CD4-positive, CD25-positive, alpha-beta regulatory T cell (primary cell): Measurements from ENCODE around the gene PLEKHA8. TPM values are rescaled to one million over a fixed set of nuclear protein-coding genes. Genes with fewer than 3 reads are reported as not detected.

Experiments
- ATAC-seq, 2 donors: fragments of 150-1000 bp; cut with Tn5 transposase; one replicate each; pipeline ENCODE4 v1.10.0; 2021; ENCODE audit warnings: low read depth in 2 of 2, moderate number of reproducible peaks in 2 of 2, moderate library complexity in 1 of 2
- DNase-seq, 3 donors: peaks; one replicate each; pipeline versions ENCODE4 v3.0.0 to v3.0.0-alpha.2; 2012 to 2022; ENCODE audit warnings: mixed read lengths in 1 of 3
- H3K27ac ChIP-seq: one replicate; pipeline ENCODE4 v1.7.0; 2013; ENCODE audit warnings: mild to moderate bottlenecking, low read length; ENCODE audit not compliant: insufficient read depth, poor library complexity, severe bottlenecking
- H3K27me3 ChIP-seq: one replicate; pipeline ENCODE4 v1.7.0; 2013; ENCODE audit warnings: low read length; ENCODE audit not compliant: control insufficient read depth, insufficient read depth
- H3K36me3 ChIP-seq: one replicate; pipeline ENCODE4 v1.7.0; 2013; ENCODE audit warnings: mild to moderate bottlenecking, low read length, moderate library complexity; ENCODE audit not compliant: control insufficient read depth, insufficient read depth
- H3K4me1 ChIP-seq: 2 replicates; pipeline ENCODE4 v1.7.0; 2013; ENCODE audit warnings: mild to moderate bottlenecking, low read length; ENCODE audit not compliant: insufficient read depth, control insufficient read depth, poor library complexity, severe bottlenecking
- H3K4me3 ChIP-seq: one replicate; pipeline ENCODE4 v1.7.0; 2013; ENCODE audit warnings: low read depth, mild to moderate bottlenecking, low read length, moderate library complexity
- H3K9me3 ChIP-seq, 2 experiments: 1 replicate in 1 of 2; 2 replicates in 1 of 2; pipeline ENCODE4 v1.7.0; 2013; ENCODE audit warnings: low read length in 2 of 2, mild to moderate bottlenecking in 1 of 2, moderate library complexity in 1 of 2; ENCODE audit not compliant: control insufficient read depth in 2 of 2
- H3K27ac Mint-ChIP-seq, 3 donors: one replicate each; pipeline ENCODE4 v1.8.0; 2020 to 2022; ENCODE audit warnings: mild to moderate bottlenecking in 3 of 3, mixed read lengths in 3 of 3, moderate library complexity in 2 of 3
- H3K27me3 Mint-ChIP-seq: one replicate; pipeline ENCODE4 v1.8.0; 2022; ENCODE audit warnings: mild to moderate bottlenecking, mixed read lengths
- H3K36me3 Mint-ChIP-seq: one replicate; pipeline ENCODE4 v1.8.0; 2020; ENCODE audit warnings: mixed read lengths
- H3K4me1 Mint-ChIP-seq, 4 donors: one replicate each; pipeline ENCODE4 v1.8.0; 2020 to 2022; ENCODE audit warnings: mixed read lengths in 4 of 4, mild to moderate bottlenecking in 1 of 4
- H3K4me3 Mint-ChIP-seq, 4 donors: one replicate each; pipeline ENCODE4 v1.8.0; 2020 to 2022; ENCODE audit warnings: mild to moderate bottlenecking in 4 of 4, mixed read lengths in 4 of 4, moderate library complexity in 3 of 4
- H3K9me3 Mint-ChIP-seq, 7 donors: one replicate each; pipeline ENCODE4 v1.8.0; 2020 to 2022; ENCODE audit warnings: mixed read lengths in 7 of 7, mild to moderate bottlenecking in 3 of 7, moderate library complexity in 2 of 7
- polyA plus RNA-seq, 4 donors: library from polyadenylated mRNA; unstranded; fragments of 300-500 nt; fragmentation: Illumina TruSeq; gene quantifications; one replicate each; pipeline ENCODE4 v1.2.3, GENCODE V29; 2021
- total RNA-seq: library from RNA; stranded (reverse); gene quantifications from one replicate; pipeline ENCODE4 v1.2.3, GENCODE V29; 2022

PLEKHA8 gene
- total and polyA plus RNA-seq, 5 donors from 2014 or later, result 3.1 to 15.2 (median 8.0) TPM

- peaks cover 17% of the 10 kb centered on the region for H3K36me3 Mint-ChIP-seq
- H3K27ac ChIP-seq, result peak overlapping the region; percentile 11
Measured at GRCh38 chr7:30148951-30149459, 120.8 kb downstream of the PLEKHA8 start.

GRCh38 chr7:30149640-30150272 lies 121.5 kb downstream of the PLEKHA8 start:
- no peak overlapping the region for H3K27ac ChIP-seq
- ATAC-seq, result no peak

More at GRCh38 chr7:30148951-30149459, 120.8 kb downstream of the PLEKHA8 start:
- Histone ChIP-seq H3K4me1 (peaks cover 7% of the 10 kb centered on the region), H3K36me3 (peaks cover 4% of the 10 kb centered on the region), H3K9me3 (no peaks in the 10 kb centered on the region), H3K4me3 (peak overlapping the region; percentile 7), H3K27me3 (no peaks in the 10 kb centered on the region)
- Mint-ChIP-seq H3K27ac (peak overlapping the region in 1 of 3 donors; percentile 64), H3K4me3 (peak overlapping the region in 2 of 4 donors; percentile 78), H3K27me3 (no peaks in the 10 kb centered on the region), H3K4me1 (peaks cover 0 to 7% (median 3%) of the 10 kb centered on the region in 4 donors), H3K9me3 (no peaks in the 10 kb centered on the region)
- DNase-seq (peak; percentile 19 to 62 (median 22)), ATAC-seq (peak; percentile 64 to 77)

GRCh38 chr7:30150711-30151110 lies 122.5 kb downstream of the PLEKHA8 start:
- Mint-ChIP-seq H3K36me3 (peaks cover 17% of the 10 kb centered on the region), H3K27me3 (no peaks in the 10 kb centered on the region), H3K4me1 (peaks cover 0 to 10% (median 3%) of the 10 kb centered on the region in 4 donors), H3K4me3 (no peak overlapping the region), H3K9me3 (peaks cover 0 to 1% (median 0%) of the 10 kb centered on the region in 7 donors), H3K27ac (no peak overlapping the region)
- H3K9me3 ChIP-seq, result no peaks in the 10 kb centered on the region
- H3K4me3 ChIP-seq, result no peak overlapping the region
- ATAC-seq (no peak), DNase-seq (no peak)
- no peaks in the 10 kb centered on the region for H3K27me3 ChIP-seq
- H3K27ac ChIP-seq, result no peak overlapping the region
- H3K4me1 ChIP-seq, result peaks cover 7% of the 10 kb centered on the region
- peaks cover 4% of the 10 kb centered on the region for H3K36me3 ChIP-seq

More at GRCh38 chr7:30149640-30150272, 121.5 kb downstream of the PLEKHA8 start:
- Histone ChIP-seq H3K4me1 (peaks cover 7% of the 10 kb centered on the region), H3K9me3 (no peaks in the 10 kb centered on the region), H3K36me3 (peaks cover 4% of the 10 kb centered on the region), H3K4me3 (no peak overlapping the region), H3K27me3 (no peaks in the 10 kb centered on the region)
- H3K36me3 Mint-ChIP-seq, result peaks cover 17% of the 10 kb centered on the region
- DNase-seq, result no peak
- peak overlapping the region in 1 of 4 donors; percentile 78 for H3K4me3 Mint-ChIP-seq
- peak overlapping the region in 1 of 3 donors; percentile 64 for H3K27ac Mint-ChIP-seq
- H3K27me3 Mint-ChIP-seq, result no peaks in the 10 kb centered on the region
- peaks cover 0 to 7% (median 2%) of the 10 kb centered on the region in 4 donors for H3K4me1 Mint-ChIP-seq
- H3K9me3 Mint-ChIP-seq, result no peaks in the 10 kb centered on the region

- no peak overlapping the region for H3K4me3 Mint-ChIP-seq
- H3K27ac ChIP-seq, result no peak overlapping the region
- H3K27me3 Mint-ChIP-seq, result no peaks in the 10 kb centered on the region
- H3K4me3 ChIP-seq, result no peak overlapping the region
- no peak for DNase-seq
- peaks cover 0 to 27% (median 7%) of the 10 kb centered on the region in 4 donors for H3K4me1 Mint-ChIP-seq
- no peaks in the 10 kb centered on the region for H3K27me3 ChIP-seq
- peaks cover 8% of the 10 kb centered on the region for H3K4me1 ChIP-seq
- no peaks in the 10 kb centered on the region for H3K9me3 ChIP-seq
- ATAC-seq, result no peak
- H3K9me3 Mint-ChIP-seq, result peaks cover 0 to 1% (median 0%) of the 10 kb centered on the region in 7 donors
- no peak overlapping the region for H3K27ac Mint-ChIP-seq
- peaks cover 17% of the 10 kb centered on the region for H3K36me3 Mint-ChIP-seq
- H3K36me3 ChIP-seq, result peaks cover 4% of the 10 kb centered on the region
Measured at GRCh38 chr7:30154111-30154587, 125.9 kb downstream of the PLEKHA8 start.

- Mint-ChIP-seq H3K4me3 (peak overlapping the region in 1 of 4 donors; percentile 42), H3K27ac (peak overlapping the region in 2 of 3 donors; percentile 32 to 37), H3K36me3 (peaks cover 17% of the 10 kb centered on the region), H3K4me1 (peaks cover 5 to 37% (median 11%) of the 10 kb centered on the region in 4 donors), H3K9me3 (peaks cover 0 to 1% (median 0%) of the 10 kb centered on the region in 7 donors), H3K27me3 (no peaks in the 10 kb centered on the region)
- no peak overlapping the region for H3K4me3 ChIP-seq
- H3K27ac ChIP-seq, result no peak overlapping the region
- peaks cover 4% of the 10 kb centered on the region for H3K36me3 ChIP-seq
- ATAC-seq, result no peak
- no peaks in the 10 kb centered on the region for H3K27me3 ChIP-seq
- DNase-seq, result no peak
- peaks cover 7% of the 10 kb centered on the region for H3K4me1 ChIP-seq
- no peaks in the 10 kb centered on the region for H3K9me3 ChIP-seq
Measured at GRCh38 chr7:30155481-30155880, 127.3 kb downstream of the PLEKHA8 start.

- H3K9me3 ChIP-seq, result no peaks in the 10 kb centered on the region
- peak; percentile 58 to 67 for ATAC-seq
- peaks cover 5 to 48% (median 18%) of the 10 kb centered on the region in 4 donors for H3K4me1 Mint-ChIP-seq
- peaks cover 8% of the 10 kb centered on the region for H3K36me3 Mint-ChIP-seq
- H3K27me3 ChIP-seq, result no peaks in the 10 kb centered on the region
- DNase-seq, result peak in 2 of 3 donors; percentile 40 to 62
- peak overlapping the region in 3 of 4 donors; percentile 17 to 51 (median 19) for H3K4me3 Mint-ChIP-seq
- no peak overlapping the region for H3K4me3 ChIP-seq
- H3K9me3 Mint-ChIP-seq, result peaks cover 0 to 1% (median 0%) of the 10 kb centered on the region in 7 donors
- no peak overlapping the region for H3K27ac ChIP-seq
- no peaks in the 10 kb centered on the region for H3K36me3 ChIP-seq
- no peaks in the 10 kb centered on the region for H3K27me3 Mint-ChIP-seq
- peaks cover 7% of the 10 kb centered on the region for H3K4me1 ChIP-seq
- H3K27ac Mint-ChIP-seq, result peak overlapping the region; percentile 32 to 83 (median 47)
Measured at GRCh38 chr7:30157204-30157603, 129.0 kb downstream of the PLEKHA8 start.

- Histone ChIP-seq H3K9me3 (no peaks in the 10 kb centered on the region), H3K36me3 (no peaks in the 10 kb centered on the region), H3K4me3 (no peak overlapping the region), H3K27me3 (no peaks in the 10 kb centered on the region), H3K27ac (no peak overlapping the region), H3K4me1 (peaks cover 23% of the 10 kb centered on the region)
- ATAC-seq (no peak), DNase-seq (no peak)
- Mint-ChIP-seq H3K27me3 (no peaks in the 10 kb centered on the region), H3K9me3 (peaks cover 0 to 1% (median 0%) of the 10 kb centered on the region in 7 donors), H3K27ac (peak overlapping the region in 2 of 3 donors; percentile 2 to 28), H3K4me3 (no peak overlapping the region), H3K4me1 (peaks cover 15 to 66% (median 31%) of the 10 kb centered on the region in 4 donors), H3K36me3 (peaks cover 3% of the 10 kb centered on the region)
Measured at GRCh38 chr7:30159163-30159562, 131.0 kb downstream of the PLEKHA8 start.
